ENCODE results near the gene GSDMA. TPM values are rescaled to one million over a fixed set of nuclear protein-coding genes. Genes with fewer than 3 reads are reported as not detected.
A peak's percentile ranks its signal among the peaks of the same experiment; 100 is the strongest.

The GSDMA gene
- total and polyA plus RNA-seq, 9 of the 15 experiments (the other 6 are each of a cell fraction or from before 2014, with no cell fraction given) = 0.04 to 0.13 (median 0.07) TPM; not detected in 2

DNA sequence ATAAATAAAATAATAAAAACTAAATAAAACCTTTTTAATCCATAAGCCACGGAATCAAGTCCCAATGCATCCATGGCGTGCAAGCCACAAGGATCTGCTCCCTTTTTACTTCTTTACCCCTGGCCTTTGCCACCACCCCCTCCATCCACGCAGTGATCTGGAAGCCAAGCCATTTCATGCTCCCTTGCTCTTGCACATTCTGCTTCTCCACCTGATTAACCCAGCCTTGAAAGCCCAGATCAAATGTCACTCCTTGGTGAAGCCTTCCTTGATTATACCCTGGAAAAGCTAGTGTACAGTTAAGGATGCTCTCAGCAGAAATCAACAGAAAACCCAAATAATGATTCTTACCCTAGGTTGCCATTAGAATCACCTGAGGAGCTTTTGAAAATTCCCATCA lies 25.4 kb upstream of the GSDMA start (continued):
- TF ChIP-seq, protein P1, sequence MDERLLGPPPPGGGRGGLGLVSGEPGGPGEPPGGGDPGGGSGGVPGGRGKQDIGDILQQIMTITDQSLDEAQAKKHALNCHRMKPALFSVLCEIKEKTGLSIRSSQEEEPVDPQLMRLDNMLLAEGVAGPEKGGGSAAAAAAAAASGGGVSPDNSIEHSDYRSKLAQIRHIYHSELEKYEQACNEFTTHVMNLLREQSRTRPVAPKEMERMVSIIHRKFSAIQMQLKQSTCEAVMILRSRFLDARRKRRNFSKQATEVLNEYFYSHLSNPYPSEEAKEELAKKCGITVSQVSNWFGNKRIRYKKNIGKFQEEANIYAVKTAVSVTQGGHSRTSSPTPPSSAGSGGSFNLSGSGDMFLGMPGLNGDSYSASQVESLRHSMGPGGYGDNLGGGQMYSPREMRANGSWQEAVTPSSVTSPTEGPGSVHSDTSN (CRISPR knock-in tag; IDR thresholded peaks at IDR 0.05; ENCODE audit: low read depth) = no peak
- TF ChIP-seq, protein P1 (tag; conservative IDR thresholded peaks at IDR 0.05; ENCODE audit: low read depth) = no peak

DNA sequence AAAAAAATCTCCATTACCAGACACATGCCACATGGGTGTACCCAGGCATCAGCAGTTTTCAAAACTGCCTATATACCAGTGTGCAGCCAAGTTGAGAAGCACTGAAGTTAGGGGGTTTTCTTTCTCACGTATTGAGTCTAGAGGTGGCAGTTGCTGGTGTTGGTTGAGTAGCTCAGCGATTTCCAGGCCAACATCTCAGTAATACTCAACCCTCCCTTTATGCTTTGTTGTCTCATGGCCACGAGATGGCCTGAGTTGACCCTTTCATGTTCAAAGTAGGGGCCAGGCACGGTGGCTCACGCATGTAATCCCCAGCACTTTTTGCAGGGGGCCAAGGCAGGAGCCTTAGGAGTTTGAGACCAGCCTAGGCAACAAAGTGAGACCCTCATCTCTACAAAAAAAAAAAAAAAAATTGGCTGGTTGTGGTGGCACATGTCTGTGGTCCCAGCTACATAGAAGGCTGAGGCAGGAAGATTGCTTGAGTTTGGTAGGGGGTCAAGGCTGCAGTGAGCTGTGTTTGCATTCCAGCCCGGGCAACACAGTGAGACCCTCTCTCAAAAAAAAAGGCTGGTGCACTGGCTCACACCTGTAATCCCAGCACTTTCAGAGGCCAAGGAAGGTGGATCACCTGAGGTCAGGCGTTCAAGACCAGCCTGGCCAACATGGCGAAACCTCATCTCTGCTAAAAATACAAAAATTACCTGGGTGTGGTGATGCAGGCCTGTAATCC lies 24.5 kb upstream of the GSDMA start:
- ChIA-PET CTCF (ENCODE audit: low intra/inter-chr PET ratio) (no interaction called here), POLR2A (interaction anchor here (0.8 to 0.9 kb wide), 2 partner anchors 12 to 42 kb away, joined by 3 to 4 read pairs; partner anchors contain the start of gene PSMD3)
- no peak overlapping the region for H3K27ac ChIP-seq (ENCODE audit: extremely low read depth, low read depth, low read length)
- 0 out of 2 replicates have a peak, but pooled peaks cover 3% of the 10 kb centered on the region for H4K20me1 ChIP-seq (replicated peaks; ENCODE audit: control insufficient read depth, insufficient read depth, low read length)
- H3K27me3 ChIP-seq (ENCODE audit: control insufficient read depth in 2 of 2, insufficient read depth in 2 of 2, low read length in 2 of 2) = no peaks in the 10 kb centered on the region; a peak in 1 of 5 replicates
- no peak overlapping the region for H3K9ac ChIP-seq (ENCODE audit: insufficient read depth in 1 of 2, low read depth in 2 of 2, low read length in 2 of 2)
- H2AFZ ChIP-seq (ENCODE audit: low read depth, low read length) = peak overlapping the region; percentile 42; the same call in 1 of the 2 replicates
- in situ Hi-C loops (cut with MboI) = no loop called here
- no peak overlapping the region for H3K4me2 ChIP-seq (ENCODE audit: insufficient read depth, low read length)
- H3K9me1 ChIP-seq (ENCODE audit: control insufficient read depth, insufficient read depth, low read length) = no peaks in the 10 kb centered on the region
- DNase-seq (ENCODE audit: extremely low read depth in 1 of 4, low spot score in 3 of 4) = no peak
- intact Hi-C loops (cut with micrococcal nuclease) = no loop called here
- peak; percentile 36; the same call in 1 of the 3 replicates for ATAC-seq
- WGBS (ENCODE audit: insufficient coverage, low coverage, missing lambda C conversion rate) = 30% methylated on average over 8 of the region's 8 CpGs
- no TSS peak for BruUV-seq (replicated peaks)
- peaks cover 17 to 21% of the 10 kb centered on the region in 2 experiments for H3K4me1 ChIP-seq (replicated peaks in 1 of 2; ENCODE audit: control insufficient read depth in 2 of 2, insufficient read depth in 2 of 2, low read length in 2 of 2)
- FAIRE-seq = peak; percentile 26
- no peak overlapping the region for H3K4me3 ChIP-seq
- no peaks in the 10 kb centered on the region for H3K36me3 ChIP-seq (ENCODE audit: control insufficient read depth, insufficient read depth, low read length)
- no peaks in the 10 kb centered on the region for H3K79me2 ChIP-seq (ENCODE audit: control insufficient read depth, insufficient read depth, low read length)
- TF ChIP-seq CTCF (IDR thresholded peaks at IDR 0.05 in 2 of 3, conservative IDR thresholded peaks at IDR 0.05 in 1 of 3; ENCODE audit: insufficient read depth in 2 of 3, low read depth in 1 of 3, low read length in 3 of 3) = peak in 1 of 3 experiments; percentile 29; a peak in 2 of 6 replicates
- TF ChIP-seq, protein P2, sequence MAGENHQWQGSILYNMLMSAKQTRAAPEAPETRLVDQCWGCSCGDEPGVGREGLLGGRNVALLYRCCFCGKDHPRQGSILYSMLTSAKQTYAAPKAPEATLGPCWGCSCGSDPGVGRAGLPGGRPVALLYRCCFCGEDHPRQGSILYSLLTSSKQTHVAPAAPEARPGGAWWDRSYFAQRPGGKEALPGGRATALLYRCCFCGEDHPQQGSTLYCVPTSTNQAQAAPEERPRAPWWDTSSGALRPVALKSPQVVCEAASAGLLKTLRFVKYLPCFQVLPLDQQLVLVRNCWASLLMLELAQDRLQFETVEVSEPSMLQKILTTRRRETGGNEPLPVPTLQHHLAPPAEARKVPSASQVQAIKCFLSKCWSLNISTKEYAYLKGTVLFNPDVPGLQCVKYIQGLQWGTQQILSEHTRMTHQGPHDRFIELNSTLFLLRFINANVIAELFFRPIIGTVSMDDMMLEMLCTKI (IDR thresholded peaks at IDR 0.05; ENCODE audit: partially characterized antibody) = no peak
- H3K9me3 ChIP-seq (replicated peaks; ENCODE audit: control insufficient read depth, insufficient read depth, low read depth, low read length) = no peaks in the 10 kb centered on the region

Measured in K562 (cell line).